IMR-90 (cell line): ENCODE data around the gene GPR135. TPM values are rescaled to one million over a fixed set of nuclear protein-coding genes. Genes with fewer than 3 reads are reported as not detected.

ENCODE experiments used
- ATAC-seq: fragments of 200-7000 bp; cut with Tn5 transposase; 2 replicates; pipeline ENCODE4 v1.9.1; 2020; ENCODE audit warnings: low read depth, mild to moderate bottlenecking, moderate library complexity
- BruUV-seq: library from RNA; stranded (reverse); fragments of 400-500 nt; replicated peaks from 2 replicates; lab custom pipeline; 2021; lab: Mats Ljungman, UMichigan
- CTCF ChIA-PET: fragments of 300-600 bp; formaldehyde crosslinking; extraction: SDS; loops from one replicate; lab custom pipeline; 2021; ENCODE audit warnings: antibody characterized with exemption; lab: Yijun Ruan, JAX
- POLR2A ChIA-PET: fragments of 300-600 bp; sonication (Branson Sonifier 250); formaldehyde crosslinking; loops from one replicate; lab custom pipeline; 2022; ENCODE audit warnings: antibody characterized with exemption; ENCODE audit not compliant: unreplicated experiment; lab: Charles Lee
- DNase-seq: peaks from one replicate; pipeline ENCODE4 v3.0.0; 2013
- H2AFZ ChIP-seq: replicated peaks from 2 replicates; pipeline ENCODE3; 2013; ENCODE audit warnings: low read length, mild to moderate bottlenecking; ENCODE audit not compliant: poor library complexity
- H2AK5ac ChIP-seq: 2 replicates; pipeline ENCODE4 v1.6.1; 2013; ENCODE audit warnings: low read depth, low read length, inconsistent platforms
- H2AK9ac ChIP-seq: replicated peaks from 2 replicates; pipeline ENCODE3; 2013; ENCODE audit warnings: mild to moderate bottlenecking, low read depth, low read length, moderate library complexity; ENCODE audit not compliant: poor library complexity
- H2BK120ac ChIP-seq: 2 replicates; pipeline ENCODE4 v1.6.1; 2013; ENCODE audit warnings: low read depth, low read length, inconsistent platforms
- H2BK15ac ChIP-seq: 3 replicates; pipeline ENCODE4 v1.6.1; 2013; ENCODE audit warnings: low read depth, low read length, inconsistent platforms
- H2BK20ac ChIP-seq: 2 replicates; pipeline ENCODE4 v1.6.1; 2013; ENCODE audit warnings: low read depth, mild to moderate bottlenecking, inconsistent platforms, low read length, moderate library complexity
- H2BK5ac ChIP-seq: 2 replicates; pipeline ENCODE4 v1.6.1; 2013; ENCODE audit warnings: mild to moderate bottlenecking, low read depth, low read length, inconsistent platforms; ENCODE audit not compliant: poor library complexity, severe bottlenecking
- H3K14ac ChIP-seq: replicated peaks from 2 replicates; pipeline ENCODE4 v1.6.1; 2013; ENCODE audit warnings: low read depth, low read length, inconsistent platforms
- H3K18ac ChIP-seq: 2 replicates; pipeline ENCODE4 v1.6.1; 2013; ENCODE audit warnings: low read depth, low read length, control low read depth
- H3K23ac ChIP-seq: 2 replicates; pipeline ENCODE4 v1.6.1; 2013; ENCODE audit warnings: low read depth, low read length, inconsistent platforms
- H3K27ac ChIP-seq: 2 replicates; pipeline ENCODE4 v1.5.1; 2013; ENCODE audit warnings: mild to moderate bottlenecking, control low read depth, low read length; ENCODE audit not compliant: insufficient read depth
- H3K27me3 ChIP-seq: 2 replicates; pipeline ENCODE4 v1.6.1; 2013; ENCODE audit warnings: low read length; ENCODE audit not compliant: control insufficient read depth, insufficient read depth
- H3K36me3 ChIP-seq: 2 replicates; pipeline ENCODE4 v1.6.1; 2013; ENCODE audit warnings: low read length, mixed read lengths; ENCODE audit not compliant: control insufficient read depth, insufficient read depth
- H3K4ac ChIP-seq: 2 replicates; pipeline ENCODE4 v1.6.1; 2013; ENCODE audit warnings: low read depth, low read length, inconsistent platforms
- H3K4me1 ChIP-seq: 2 replicates; pipeline ENCODE4 v1.6.1; 2013; ENCODE audit warnings: low read length, mixed read lengths; ENCODE audit not compliant: control insufficient read depth, insufficient read depth
- H3K4me2 ChIP-seq: 2 replicates; pipeline ENCODE4 v1.6.1; 2013; ENCODE audit warnings: low read depth, mild to moderate bottlenecking, control low read depth, low read length, moderate library complexity
- H3K4me3 ChIP-seq: 2 replicates; pipeline ENCODE4 v1.5.1; 2013; ENCODE audit warnings: low read depth, mild to moderate bottlenecking, control low read depth, low read length, moderate library complexity; ENCODE audit not compliant: insufficient read depth
- H3K56ac ChIP-seq: 2 replicates; pipeline ENCODE4 v1.6.1; 2013; ENCODE audit warnings: low read length, inconsistent platforms; ENCODE audit not compliant: insufficient read depth; ENCODE audit errors: extremely low read depth
- H3K79me1 ChIP-seq, 2 experiments: 2 replicates each; pipeline ENCODE4 v1.6.1; 2013; ENCODE audit warnings: low read length in 2 of 2, inconsistent platforms in 1 of 2, low read depth in 1 of 2
- H3K9ac ChIP-seq: 2 replicates; pipeline ENCODE4 v1.6.1; 2013; ENCODE audit warnings: low read depth, low read length, control low read depth
- H3K9me1 ChIP-seq: 2 replicates; pipeline ENCODE4 v1.6.1; 2013; ENCODE audit warnings: low read length, inconsistent platforms; ENCODE audit not compliant: insufficient read depth
- H3K9me3 ChIP-seq: 2 replicates; pipeline ENCODE4 v1.6.1; 2013; ENCODE audit warnings: low read length; ENCODE audit not compliant: control insufficient read depth, insufficient read depth
- H4K20me1 ChIP-seq: 2 replicates; pipeline ENCODE4 v1.6.1; 2013; ENCODE audit warnings: low read length, inconsistent platforms; ENCODE audit not compliant: insufficient read depth
- H4K5ac ChIP-seq: 2 replicates; pipeline ENCODE4 v1.6.1; 2013; ENCODE audit warnings: mild to moderate bottlenecking, low read depth, low read length, control low read depth
- H4K8ac ChIP-seq, 2 experiments: 2 replicates each; pipeline ENCODE4 v1.6.1; 2013; ENCODE audit warnings: low read depth in 2 of 2, low read length in 2 of 2, control low read depth in 1 of 2, inconsistent platforms in 1 of 2
- H4K91ac ChIP-seq: 2 replicates; pipeline ENCODE4 v1.6.1; 2013; ENCODE audit warnings: low read depth, low read length, inconsistent platforms; ENCODE audit not compliant: insufficient read depth
- BHLHE40 ChIP-seq: fragments of 150-350 bp; IDR thresholded peaks from 2 replicates; pipeline ENCODE4 v1.6.1; 2016; ENCODE audit warnings: mild to moderate bottlenecking, low read depth, low read length
- CEBPB ChIP-seq: IDR thresholded peaks from 2 replicates; pipeline ENCODE4 v1.6.1; 2012; ENCODE audit warnings: low read depth, low read length, improper control_type of control experiment
- CHD1 ChIP-seq: IDR thresholded peaks from 2 replicates; pipeline ENCODE4 v1.6.1; 2012; ENCODE audit warnings: low read depth, low read length, improper control_type of control experiment
- FOS ChIP-seq: fragments of 150-350 bp; IDR thresholded peaks from 2 replicates; pipeline ENCODE4 v1.6.1; 2016; ENCODE audit warnings: low read depth, low read length
- MAFK ChIP-seq: IDR thresholded peaks from 2 replicates; pipeline ENCODE4 v1.6.1; 2012; ENCODE audit warnings: low read depth, low read length, improper control_type of control experiment
- MAZ ChIP-seq: IDR thresholded peaks from 2 replicates; pipeline ENCODE4 v1.6.1; 2012; ENCODE audit warnings: low read depth, mild to moderate bottlenecking, low read length, improper control_type of control experiment, moderate library complexity, borderline replicate concordance
- MXI1 ChIP-seq: IDR thresholded peaks from 2 replicates; pipeline ENCODE4 v1.6.1; 2012; ENCODE audit warnings: low read depth, mild to moderate bottlenecking, low read length, moderate library complexity, borderline replicate concordance
- NFE2L2 ChIP-seq: fragments of 150-350 bp; IDR thresholded peaks from 2 replicates; pipeline ENCODE4 v1.6.1; 2016; ENCODE audit warnings: low read depth, mild to moderate bottlenecking, low read length
- POLR2A ChIP-seq: IDR thresholded peaks from 2 replicates; pipeline ENCODE4 v1.6.1; 2012; ENCODE audit warnings: mild to moderate bottlenecking, low read depth, low read length
- RAD21 ChIP-seq: IDR thresholded peaks from 2 replicates; pipeline ENCODE4 v1.6.1; 2012; ENCODE audit warnings: low read length, improper control_type of control experiment
- RCOR1 ChIP-seq: IDR thresholded peaks from 2 replicates; pipeline ENCODE4 v1.6.1; 2012; ENCODE audit warnings: mild to moderate bottlenecking, low read length, improper control_type of control experiment; ENCODE audit not compliant: insufficient replicate concordance
- RFX5 ChIP-seq: IDR thresholded peaks from 2 replicates; pipeline ENCODE4 v1.8.0; 2012; ENCODE audit warnings: low read depth, mild to moderate bottlenecking, low read length, moderate library complexity
- SMC3 ChIP-seq: fragments of 150-350 bp; IDR thresholded peaks from 2 replicates; pipeline ENCODE4 v1.6.1; 2016; ENCODE audit warnings: low read depth, mild to moderate bottlenecking, antibody characterized with exemption, low read length, moderate library complexity
- WGBS, 2 experiments: methylation state at CpG; one replicate each; pipeline versions ENCODE4 v1.1.5 to v1.1.7; 2013; ENCODE audit warnings: missing lambda C conversion rate in 2 of 2; ENCODE audit not compliant: insufficient read length in 1 of 2; ENCODE audit errors: extremely low coverage in 2 of 2; 5-methylcytosine and 5-hydroxymethylcytosine counted together
- dilution Hi-C: fragments of 300-500 bp; cut with HindIII; formaldehyde crosslinking; loops from one replicate; pipeline ENCODE4 v1.14.3; 2018; ENCODE audit warnings: low sequenced_read_pairs; ENCODE audit not compliant: unreplicated experiment
- in situ Hi-C: fragments of 300-500 bp; cut with MboI; formaldehyde crosslinking; loops from 3 replicates; pipeline ENCODE4 v1.14.3; 2019; ENCODE audit warnings: low sequenced_read_pairs, inconsistent platforms, mixed read lengths
- intact Hi-C: fragments of 100-400 bp; cut with micrococcal nuclease; formaldehyde crosslinking; loops from 2 replicates; pipeline ENCODE4 v1.10.0; 2022
- polyA plus RNA-seq, 3 experiments: library from polyadenylated mRNA; depleted of rRNA; stranded (reverse); fragments of >200 nt; gene quantifications; 2 replicates each; pipeline ENCODE4 v1.2.3, GENCODE V29; 2012; ENCODE audit warnings: low replicate concordance in 1 of 3
- total RNA-seq: library from RNA; depleted of rRNA; stranded (reverse); fragments of >200 nt; gene quantifications from 2 replicates; pipeline ENCODE4 v1.2.3, GENCODE V29; 2012
- TF ChIP-seq, protein P1 (sequence below): fragments of 150-350 bp; IDR thresholded peaks from 2 replicates; pipeline ENCODE4 v1.6.1; 2016; ENCODE audit warnings: low read depth, mild to moderate bottlenecking, low read length, moderate library complexity, borderline replicate concordance
- TF ChIP-seq, protein P2 (sequence below): conservative IDR thresholded peaks from 2 replicates; pipeline ENCODE4 v1.5.1; 2012; ENCODE audit warnings: mild to moderate bottlenecking, low read depth, low read length, improper control_type of control experiment
- TF ChIP-seq, protein P3 (sequence below): fragments of 150-350 bp; IDR thresholded peaks from 2 replicates; pipeline ENCODE4 v1.6.1; 2017; ENCODE audit warnings: mild to moderate bottlenecking, antibody characterized with exemption, low read length, low read depth

Gene GPR135
- total and polyA plus RNA-seq, 2 of the 4 experiments (the other 2 are of a cell fraction): 1.3 to 2.4 TPM

DNA sequence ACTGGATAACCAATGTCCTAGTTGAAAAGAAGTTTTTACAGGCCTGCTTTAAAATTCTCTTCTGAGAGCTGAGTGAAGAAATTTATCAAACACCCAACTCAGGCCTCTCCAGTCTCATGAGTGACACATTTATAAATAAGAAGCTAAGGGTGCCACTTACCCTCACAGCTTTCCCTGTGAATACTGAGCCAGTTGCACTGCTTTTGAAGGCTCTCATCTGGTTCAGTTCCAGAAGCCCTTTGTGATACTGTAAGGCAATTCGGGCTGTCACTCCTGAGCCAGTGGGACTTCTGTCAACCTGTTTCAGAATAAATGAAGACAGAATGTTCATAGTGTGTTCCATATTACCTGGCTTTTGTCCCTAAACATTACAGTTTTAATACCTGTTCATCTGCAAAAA, 10.5 kb upstream of the GPR135 start:
- no CpG with 5 or more reads among the region's 1 CpG for WGBS, 2 experiments
- no peak overlapping the region for H2AK5ac ChIP-seq
- DNase-seq (no peak), ATAC-seq (no peak)
- TF ChIP-seq, protein P1, sequence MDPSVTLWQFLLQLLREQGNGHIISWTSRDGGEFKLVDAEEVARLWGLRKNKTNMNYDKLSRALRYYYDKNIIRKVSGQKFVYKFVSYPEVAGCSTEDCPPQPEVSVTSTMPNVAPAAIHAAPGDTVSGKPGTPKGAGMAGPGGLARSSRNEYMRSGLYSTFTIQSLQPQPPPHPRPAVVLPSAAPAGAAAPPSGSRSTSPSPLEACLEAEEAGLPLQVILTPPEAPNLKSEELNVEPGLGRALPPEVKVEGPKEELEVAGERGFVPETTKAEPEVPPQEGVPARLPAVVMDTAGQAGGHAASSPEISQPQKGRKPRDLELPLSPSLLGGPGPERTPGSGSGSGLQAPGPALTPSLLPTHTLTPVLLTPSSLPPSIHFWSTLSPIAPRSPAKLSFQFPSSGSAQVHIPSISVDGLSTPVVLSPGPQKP: no peak
- TF ChIP-seq NFE2L2: no peak
- no peak for TF ChIP-seq MAZ
- no peak for TF ChIP-seq POLR2A
- TF ChIP-seq, protein P2, sequence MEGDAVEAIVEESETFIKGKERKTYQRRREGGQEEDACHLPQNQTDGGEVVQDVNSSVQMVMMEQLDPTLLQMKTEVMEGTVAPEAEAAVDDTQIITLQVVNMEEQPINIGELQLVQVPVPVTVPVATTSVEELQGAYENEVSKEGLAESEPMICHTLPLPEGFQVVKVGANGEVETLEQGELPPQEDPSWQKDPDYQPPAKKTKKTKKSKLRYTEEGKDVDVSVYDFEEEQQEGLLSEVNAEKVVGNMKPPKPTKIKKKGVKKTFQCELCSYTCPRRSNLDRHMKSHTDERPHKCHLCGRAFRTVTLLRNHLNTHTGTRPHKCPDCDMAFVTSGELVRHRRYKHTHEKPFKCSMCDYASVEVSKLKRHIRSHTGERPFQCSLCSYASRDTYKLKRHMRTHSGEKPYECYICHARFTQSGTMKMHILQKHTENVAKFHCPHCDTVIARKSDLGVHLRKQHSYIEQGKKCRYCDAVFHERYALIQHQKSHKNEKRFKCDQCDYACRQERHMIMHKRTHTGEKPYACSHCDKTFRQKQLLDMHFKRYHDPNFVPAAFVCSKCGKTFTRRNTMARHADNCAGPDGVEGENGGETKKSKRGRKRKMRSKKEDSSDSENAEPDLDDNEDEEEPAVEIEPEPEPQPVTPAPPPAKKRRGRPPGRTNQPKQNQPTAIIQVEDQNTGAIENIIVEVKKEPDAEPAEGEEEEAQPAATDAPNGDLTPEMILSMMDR: no peak
- TF ChIP-seq CHD1: no peak
- no peak for TF ChIP-seq RAD21
- no peak for TF ChIP-seq RCOR1
- TF ChIP-seq, protein P3, sequence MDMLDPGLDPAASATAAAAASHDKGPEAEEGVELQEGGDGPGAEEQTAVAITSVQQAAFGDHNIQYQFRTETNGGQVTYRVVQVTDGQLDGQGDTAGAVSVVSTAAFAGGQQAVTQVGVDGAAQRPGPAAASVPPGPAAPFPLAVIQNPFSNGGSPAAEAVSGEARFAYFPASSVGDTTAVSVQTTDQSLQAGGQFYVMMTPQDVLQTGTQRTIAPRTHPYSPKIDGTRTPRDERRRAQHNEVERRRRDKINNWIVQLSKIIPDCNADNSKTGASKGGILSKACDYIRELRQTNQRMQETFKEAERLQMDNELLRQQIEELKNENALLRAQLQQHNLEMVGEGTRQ: no peak
- TF ChIP-seq MAFK: no peak
- no peak for TF ChIP-seq MXI1
- no peak for TF ChIP-seq RFX5
- no peak for TF ChIP-seq SMC3
- no peak for TF ChIP-seq FOS
- no peak for TF ChIP-seq BHLHE40
- TF ChIP-seq CEBPB: no peak
- no peak overlapping the region for H2AFZ ChIP-seq
- H4K20me1 ChIP-seq: peaks cover 13% of the 10 kb centered on the region; the same call in 1 of the 2 replicates
- no peak overlapping the region for H2AK9ac ChIP-seq
- BruUV-seq: no TSS peak
- no peak overlapping the region for H3K56ac ChIP-seq
- H2BK15ac ChIP-seq: no peak overlapping the region
- H3K9me1 ChIP-seq: peaks cover 13% of the 10 kb centered on the region
- H3K4me1 ChIP-seq: peaks cover 12% of the 10 kb centered on the region
- intact Hi-C loops (no loop called here), in situ Hi-C loops (loop anchor here (25.0 kb wide), 1 partner anchor 612 kb away; the partner anchor contains the start of gene PCNX4), dilution Hi-C loops (no loop called here)
- no peak overlapping the region for H2BK5ac ChIP-seq
- no peak overlapping the region for H3K23ac ChIP-seq
- no peak overlapping the region for H3K4ac ChIP-seq
- no peak overlapping the region for H4K91ac ChIP-seq
- H3K9me3 ChIP-seq: no peaks in the 10 kb centered on the region
- no peak overlapping the region for H4K5ac ChIP-seq
- POLR2A ChIA-PET: no interaction called here
- CTCF ChIA-PET: no interaction called here
- H4K8ac ChIP-seq: no peak overlapping the region
- no peak overlapping the region for H3K18ac ChIP-seq
- H3K27ac ChIP-seq: no peak overlapping the region
- H3K36me3 ChIP-seq: peaks cover 29% of the 10 kb centered on the region
- H2BK20ac ChIP-seq: no peak overlapping the region
- peaks cover 22 to 57% of the 10 kb centered on the region in 2 experiments for H3K79me1 ChIP-seq
- no peak overlapping the region for H3K14ac ChIP-seq
- H2BK120ac ChIP-seq: no peak overlapping the region
- no peak overlapping the region for H3K4me3 ChIP-seq
- H3K9ac ChIP-seq: no peak overlapping the region
- no peaks in the 10 kb centered on the region for H3K27me3 ChIP-seq
- H3K4me2 ChIP-seq: no peak overlapping the region
